Measurements from ENCODE around the gene KRT84. TPM values are rescaled to one million over a fixed set of nuclear protein-coding genes. Genes with fewer than 3 reads are reported as not detected.
"Not testable (repeated sequence)": the region's sequence is repeated elsewhere in the genome, so short reads cannot be mapped to it uniquely, and the experiment has no call there.

KRT84 gene
- total RNA-seq, 1 experiment from 2014 or later, result not detected

DNA sequence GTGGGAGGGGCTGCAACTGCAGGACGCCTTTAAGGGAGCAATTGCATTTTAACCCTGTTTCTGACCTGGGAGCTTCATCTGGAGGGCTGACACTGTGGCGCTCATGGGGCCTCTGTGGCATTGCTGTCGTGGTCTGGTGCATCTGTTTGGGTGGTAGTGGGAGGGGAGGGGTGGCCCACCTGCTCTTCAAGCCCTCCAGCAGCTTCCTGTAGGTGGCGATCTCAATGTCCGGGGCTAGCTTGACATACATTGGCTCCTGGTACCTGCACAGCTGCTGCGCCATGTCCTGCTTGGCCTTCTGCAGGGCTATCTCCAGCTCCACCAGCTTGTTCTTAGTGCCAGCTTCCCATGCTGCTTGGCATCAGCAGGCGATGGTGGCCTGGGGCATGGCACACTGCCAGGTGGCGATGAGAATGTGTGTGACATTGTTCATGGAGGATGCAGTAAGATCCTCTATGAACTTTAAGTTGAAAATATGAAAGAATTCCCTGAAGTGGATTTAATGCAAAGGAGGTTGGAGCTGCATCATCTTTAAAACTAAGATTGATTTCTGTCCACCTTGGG, 28.4 kb upstream of the KRT84 start:
- H3K36me3 Mint-ChIP-seq (ENCODE audit: insufficient read depth, unreplicated experiment), result no peaks in the 10 kb centered on the region
- no peaks in the 10 kb centered on the region for H3K36me3 ChIP-seq (ENCODE audit: control insufficient read depth, insufficient read depth, low read length)
- H3K4me3 ChIP-seq (ENCODE audit: low read depth, low read length), result no peak overlapping the region
- H3K27me3 Mint-ChIP-seq (ENCODE audit: insufficient read depth, unreplicated experiment), result no peaks in the 10 kb centered on the region
- ChIA-PET CTCF (interaction anchor here (0.6 to 0.7 kb wide), 2 partner anchors 18 to 155 kb away, joined by 3 read pairs; no protein-coding TSS in a partner anchor), POLR2A (no interaction called here)
- no TSS peak for BruUV-seq (replicated peaks)
- no peaks in the 10 kb centered on the region for H3K4me1 ChIP-seq
- peaks cover 5% of the 10 kb centered on the region for H3K4me1 Mint-ChIP-seq (ENCODE audit: low read depth, unreplicated experiment)
- intact Hi-C loops (cut with micrococcal nuclease; ENCODE audit: unreplicated experiment), result no loop called here
- no peak overlapping the region for H3K4me3 Mint-ChIP-seq (ENCODE audit: unreplicated experiment)
- no peaks in the 10 kb centered on the region for H3K9me3 ChIP-seq
- H3K27ac Mint-ChIP-seq (ENCODE audit: unreplicated experiment), result no peak overlapping the region
- TF ChIP-seq, protein P1, sequence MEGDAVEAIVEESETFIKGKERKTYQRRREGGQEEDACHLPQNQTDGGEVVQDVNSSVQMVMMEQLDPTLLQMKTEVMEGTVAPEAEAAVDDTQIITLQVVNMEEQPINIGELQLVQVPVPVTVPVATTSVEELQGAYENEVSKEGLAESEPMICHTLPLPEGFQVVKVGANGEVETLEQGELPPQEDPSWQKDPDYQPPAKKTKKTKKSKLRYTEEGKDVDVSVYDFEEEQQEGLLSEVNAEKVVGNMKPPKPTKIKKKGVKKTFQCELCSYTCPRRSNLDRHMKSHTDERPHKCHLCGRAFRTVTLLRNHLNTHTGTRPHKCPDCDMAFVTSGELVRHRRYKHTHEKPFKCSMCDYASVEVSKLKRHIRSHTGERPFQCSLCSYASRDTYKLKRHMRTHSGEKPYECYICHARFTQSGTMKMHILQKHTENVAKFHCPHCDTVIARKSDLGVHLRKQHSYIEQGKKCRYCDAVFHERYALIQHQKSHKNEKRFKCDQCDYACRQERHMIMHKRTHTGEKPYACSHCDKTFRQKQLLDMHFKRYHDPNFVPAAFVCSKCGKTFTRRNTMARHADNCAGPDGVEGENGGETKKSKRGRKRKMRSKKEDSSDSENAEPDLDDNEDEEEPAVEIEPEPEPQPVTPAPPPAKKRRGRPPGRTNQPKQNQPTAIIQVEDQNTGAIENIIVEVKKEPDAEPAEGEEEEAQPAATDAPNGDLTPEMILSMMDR (IDR thresholded peaks at IDR 0.05; ENCODE audit: insufficient read depth in 1 of 2, low read depth in 1 of 2, low read length in 1 of 2, severe bottlenecking in 1 of 2, unreplicated experiment in 1 of 2), result peak in 1 of 2 experiments; percentile 2
- DNase-seq, result no peak
- peaks cover 2% of the 10 kb centered on the region for H3K9me3 Mint-ChIP-seq (ENCODE audit: unreplicated experiment)
- H3K27me3 ChIP-seq (replicated peaks; ENCODE audit: control insufficient read depth, insufficient read depth, low read length), result no peaks in the 10 kb centered on the region

DNA sequence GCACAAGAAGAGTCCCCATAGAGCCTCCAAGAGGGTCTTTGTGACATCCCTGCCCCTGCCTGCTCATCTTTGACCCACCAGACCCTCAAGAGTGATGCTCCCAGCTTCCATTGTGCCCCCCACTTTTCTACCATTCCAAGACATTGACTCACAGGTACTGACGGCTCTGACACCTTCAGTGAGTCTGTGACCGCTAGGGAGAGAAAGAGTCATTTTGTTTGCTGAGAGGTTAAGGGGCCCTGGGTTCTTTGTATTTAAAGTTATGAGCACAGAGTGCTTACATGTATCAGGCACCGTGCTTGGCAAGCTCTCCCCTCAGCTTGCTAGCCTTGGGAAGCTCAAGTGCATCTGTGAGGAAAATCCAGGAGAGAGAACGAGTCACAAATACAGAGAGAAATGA, 27.8 kb upstream of the KRT84 start:
- Mint-ChIP-seq H3K27me3 (ENCODE audit: insufficient read depth, unreplicated experiment) (no peaks in the 10 kb centered on the region), H3K36me3 (ENCODE audit: insufficient read depth, unreplicated experiment) (no peaks in the 10 kb centered on the region), H3K4me3 (ENCODE audit: unreplicated experiment) (no peak overlapping the region), H3K9me3 (ENCODE audit: unreplicated experiment) (peaks cover 9% of the 10 kb centered on the region), H3K27ac (ENCODE audit: unreplicated experiment) (no peak overlapping the region), H3K4me1 (ENCODE audit: low read depth, unreplicated experiment) (peaks cover 5% of the 10 kb centered on the region)
- H3K27me3 ChIP-seq (replicated peaks; ENCODE audit: control insufficient read depth, insufficient read depth, low read length), result no peaks in the 10 kb centered on the region
- H3K4me1 ChIP-seq, result no peaks in the 10 kb centered on the region
- no TSS peak for BruUV-seq (replicated peaks)
- DNase-seq, result no peak
- ChIA-PET CTCF (no interaction called here), POLR2A (no interaction called here)
- H3K4me3 ChIP-seq (ENCODE audit: low read depth, low read length), result no peak overlapping the region
- H3K36me3 ChIP-seq (ENCODE audit: control insufficient read depth, insufficient read depth, low read length), result no peaks in the 10 kb centered on the region
- intact Hi-C loops (cut with micrococcal nuclease; ENCODE audit: unreplicated experiment), result no loop called here
- TF ChIP-seq, protein P1 (IDR thresholded peaks at IDR 0.05; ENCODE audit: insufficient read depth in 1 of 2, low read depth in 1 of 2, low read length in 1 of 2, severe bottlenecking in 1 of 2, unreplicated experiment in 1 of 2), result no peak
- H3K9me3 ChIP-seq, result no peaks in the 10 kb centered on the region

- no peaks in the 10 kb centered on the region for H3K9me3 ChIP-seq
- DNase-seq, result no peak
- Mint-ChIP-seq H3K27me3 (ENCODE audit: insufficient read depth, unreplicated experiment) (no peaks in the 10 kb centered on the region), H3K4me3 (ENCODE audit: unreplicated experiment) (no peak overlapping the region), H3K9me3 (ENCODE audit: unreplicated experiment) (peaks cover 10% of the 10 kb centered on the region), H3K4me1 (ENCODE audit: low read depth, unreplicated experiment) (peaks cover 5% of the 10 kb centered on the region), H3K36me3 (ENCODE audit: insufficient read depth, unreplicated experiment) (peaks cover 4% of the 10 kb centered on the region), H3K27ac (ENCODE audit: unreplicated experiment) (no peak overlapping the region)
- intact Hi-C loops (cut with micrococcal nuclease; ENCODE audit: unreplicated experiment), result no loop called here
- H3K4me1 ChIP-seq, result no peaks in the 10 kb centered on the region
- no peak overlapping the region for H3K4me3 ChIP-seq (ENCODE audit: low read depth, low read length)
- no peaks in the 10 kb centered on the region for H3K27me3 ChIP-seq (replicated peaks; ENCODE audit: control insufficient read depth, insufficient read depth, low read length)
- BruUV-seq (replicated peaks), result no TSS peak
- TF ChIP-seq, protein P1 (IDR thresholded peaks at IDR 0.05; ENCODE audit: insufficient read depth in 1 of 2, low read depth in 1 of 2, low read length in 1 of 2, severe bottlenecking in 1 of 2, unreplicated experiment in 1 of 2), result no peak
- H3K36me3 ChIP-seq (ENCODE audit: control insufficient read depth, insufficient read depth, low read length), result no peaks in the 10 kb centered on the region
- ChIA-PET CTCF (no interaction called here), POLR2A (no interaction called here)
These were observed 26.4 kb upstream of the KRT84 start for GRCh38 chr12:52411815-52412214.

GRCh38 chr12:52410589-52411248, 25.3 kb upstream of the KRT84 start:
- intact Hi-C loops (cut with micrococcal nuclease; ENCODE audit: unreplicated experiment); CTCF ChIA-PET; H3K36me3 ChIP-seq (ENCODE audit: control insufficient read depth, insufficient read depth, low read length); H3K27me3 Mint-ChIP-seq (ENCODE audit: insufficient read depth, unreplicated experiment); DNase-seq; H3K4me1 ChIP-seq; H3K27ac Mint-ChIP-seq (ENCODE audit: unreplicated experiment); H3K9me3 ChIP-seq; BruUV-seq (replicated peaks); H3K27me3 ChIP-seq (replicated peaks; ENCODE audit: control insufficient read depth, insufficient read depth, low read length); H3K4me1 Mint-ChIP-seq (ENCODE audit: low read depth, unreplicated experiment); H3K4me3 ChIP-seq (ENCODE audit: low read depth, low read length); H3K36me3 Mint-ChIP-seq (ENCODE audit: insufficient read depth, unreplicated experiment); H3K4me3 Mint-ChIP-seq (ENCODE audit: unreplicated experiment); POLR2A ChIA-PET: not testable (repeated sequence)
- peaks cover 10% of the 10 kb centered on the region for H3K9me3 Mint-ChIP-seq (ENCODE audit: unreplicated experiment)
